HFFc6 (cell line): ENCODE results near the gene DTX3L. TPM values are rescaled to one million over a fixed set of nuclear protein-coding genes. Genes with fewer than 3 reads are reported as not detected.

Experiments used
- DNase-seq: peaks from one replicate; pipeline ENCODE4 v3.0.0-alpha.2; 2018
- H3K27ac Mint-ChIP-seq: 2 replicates; pipeline ENCODE4 v1.8.0; 2020; ENCODE audit warnings: mild to moderate bottlenecking, mixed read lengths
- H3K27me3 Mint-ChIP-seq: 2 replicates; pipeline ENCODE4 v1.8.0; 2021; ENCODE audit warnings: mild to moderate bottlenecking, moderate library complexity, mixed read lengths; ENCODE audit not compliant: insufficient read depth
- H3K36me3 Mint-ChIP-seq: 2 replicates; pipeline ENCODE4 v1.8.0; 2021; ENCODE audit warnings: low read depth, mixed read lengths
- H3K4me1 Mint-ChIP-seq: 2 replicates; pipeline ENCODE4 v1.8.0; 2020; ENCODE audit warnings: low read depth, mixed read lengths
- H3K4me3 Mint-ChIP-seq: 2 replicates; pipeline ENCODE4 v1.8.0; 2020; ENCODE audit warnings: mild to moderate bottlenecking, moderate library complexity, mixed read lengths
- H3K9me3 Mint-ChIP-seq: 2 replicates; pipeline ENCODE4 v1.8.0; 2020; ENCODE audit warnings: mild to moderate bottlenecking, mixed read lengths
- CTCF ChIP-seq: fragments of 200-600 bp; sonication (generic); IDR thresholded peaks from 2 replicates; pipeline ENCODE4 v1.5.0; 2021; ENCODE audit warnings: antibody characterized with exemption, mild to moderate bottlenecking
- total RNA-seq, 6 experiments: library from RNA; stranded (reverse); fragmentation: NEBNext Ultra II Directional; extraction: Animal tissue kit (Norgen Biotek cat#: 25700); gene quantifications; 2 replicates in 1 of 6; 3 replicates in 5 of 6; pipeline ENCODE4 v1.2.3, GENCODE V29; 2021

DTX3L gene
- total RNA-seq, 6 experiments from 2014 or later, result 6.2 to 16.7 (median 15.6) TPM

GRCh38 chr3:122548619-122549018, 15.5 kb upstream of the DTX3L start:
- no peak for DNase-seq
- no peak for TF ChIP-seq CTCF
- no peak overlapping the region for H3K27ac Mint-ChIP-seq
- H3K9me3 Mint-ChIP-seq, result no peaks in the 10 kb centered on the region
- no peaks in the 10 kb centered on the region for H3K27me3 Mint-ChIP-seq
- no peaks in the 10 kb centered on the region for H3K4me1 Mint-ChIP-seq
- no peak overlapping the region for H3K4me3 Mint-ChIP-seq
- H3K36me3 Mint-ChIP-seq, result peaks cover 15% of the 10 kb centered on the region; the same call in 1 of the 2 replicates

GRCh38 chr3:122553171-122553570, 11.0 kb upstream of the DTX3L start:
- no peaks in the 10 kb centered on the region for H3K9me3 Mint-ChIP-seq
- H3K4me1 Mint-ChIP-seq, result peaks cover 10% of the 10 kb centered on the region
- TF ChIP-seq CTCF, result no peak
- no peak for DNase-seq
- H3K36me3 Mint-ChIP-seq, result peaks cover 5% of the 10 kb centered on the region; the same call in 1 of the 2 replicates
- H3K27ac Mint-ChIP-seq, result no peak overlapping the region
- H3K27me3 Mint-ChIP-seq, result no peaks in the 10 kb centered on the region
- no peak overlapping the region for H3K4me3 Mint-ChIP-seq

GRCh38 chr3:122555275-122556071, 8.7 kb upstream of the DTX3L start:
- no peaks in the 10 kb centered on the region for H3K9me3 Mint-ChIP-seq
- H3K27me3 Mint-ChIP-seq, result no peaks in the 10 kb centered on the region
- no peak overlapping the region for H3K4me3 Mint-ChIP-seq
- no peak for DNase-seq
- no peak overlapping the region for H3K27ac Mint-ChIP-seq
- H3K4me1 Mint-ChIP-seq, result peaks cover 10% of the 10 kb centered on the region
- no peak for TF ChIP-seq CTCF
- no peaks in the 10 kb centered on the region for H3K36me3 Mint-ChIP-seq

GRCh38 chr3:122557356-122557755, 6.8 kb upstream of the DTX3L start:
- Mint-ChIP-seq H3K27ac (no peak overlapping the region), H3K4me3 (no peak overlapping the region), H3K27me3 (no peaks in the 10 kb centered on the region), H3K9me3 (no peaks in the 10 kb centered on the region), H3K4me1 (peaks cover 10% of the 10 kb centered on the region), H3K36me3 (no peaks in the 10 kb centered on the region)
- no peak for DNase-seq
- no peak for TF ChIP-seq CTCF

- Mint-ChIP-seq H3K36me3 (no peaks in the 10 kb centered on the region), H3K4me3 (no peak overlapping the region), H3K27me3 (no peaks in the 10 kb centered on the region), H3K4me1 (peaks cover 22% of the 10 kb centered on the region), H3K27ac (no peak overlapping the region), H3K9me3 (no peaks in the 10 kb centered on the region)
- TF ChIP-seq CTCF, result no peak
- no peak for DNase-seq
These were observed 5.5 kb upstream of the DTX3L start for GRCh38 chr3:122558605-122559004.
